SU-DHL-6 (cell line): ENCODE results near the gene NFIC.
"Not testable (repeated sequence)": the region's sequence is repeated elsewhere in the genome, so short reads cannot be mapped to it uniquely, and the experiment has no call there.

Experiments used
- H2AFZ ChIP-seq: fragments of 200-600 bp; sonication (generic); 2 replicates; pipeline ENCODE4 v1.6.1; 2014; ENCODE audit warnings: low read depth, mild to moderate bottlenecking, moderate library complexity, mixed read lengths, antibody characterized with exemption, low read length; ENCODE audit not compliant: severe bottlenecking
- H3F3A ChIP-seq: fragments of 200-600 bp; shearing (Covaris generic); 2 replicates; pipeline ENCODE4 v1.6.0; 2016; ENCODE audit warnings: antibody characterized with exemption, mild to moderate bottlenecking; ENCODE audit not compliant: insufficient read depth
- H3K27ac ChIP-seq: fragments of 200-600 bp; sonication (generic); 2 replicates; pipeline ENCODE4 v1.5.1; 2016; ENCODE audit warnings: low read depth, mild to moderate bottlenecking, low read length, moderate library complexity, mixed read lengths
- H3K27me3 ChIP-seq: fragments of 200-600 bp; sonication (generic), shearing (Covaris generic); 2 replicates; pipeline ENCODE4 v1.6.0; 2014; ENCODE audit warnings: mild to moderate bottlenecking, low read length
- H3K36me3 ChIP-seq: fragments of 200-600 bp; sonication (generic); 2 replicates; pipeline ENCODE4 v1.6.1; 2014; ENCODE audit warnings: mild to moderate bottlenecking, low read length, mixed read lengths
- H3K4me2 ChIP-seq: fragments of 300-600, 200-600 bp; shearing (Covaris generic), sonication (generic); 2 replicates; pipeline ENCODE4 v1.6.0; 2014; ENCODE audit warnings: low read length, low read depth, mild to moderate bottlenecking; ENCODE audit not compliant: poor library complexity, severe bottlenecking
- H3K4me3 ChIP-seq: fragments of 200-600 bp; sonication (generic); 2 replicates; pipeline ENCODE4 v1.5.1; 2014; ENCODE audit warnings: antibody characterized with exemption, low read length, mild to moderate bottlenecking, mixed read lengths; ENCODE audit not compliant: insufficient read depth, poor library complexity, severe bottlenecking
- H3K79me2 ChIP-seq: fragments of 200-600 bp; sonication (generic); 2 replicates; pipeline ENCODE4 v1.6.1; 2014; ENCODE audit warnings: mild to moderate bottlenecking, low read length, moderate library complexity; ENCODE audit not compliant: insufficient read depth
- H3K9ac ChIP-seq: fragments of 200-600 bp; sonication (generic); 2 replicates; pipeline ENCODE4 v1.7.0; 2014; ENCODE audit warnings: mild to moderate bottlenecking, low read length
- H3K9me2 ChIP-seq: fragments of 200-600 bp; sonication (generic); replicated peaks from 2 replicates; pipeline ENCODE4 v1.6.1; 2014; ENCODE audit warnings: low read length; ENCODE audit not compliant: insufficient read depth
- H3K9me3 ChIP-seq: fragments of 200-600 bp; sonication (generic); 2 replicates; pipeline ENCODE4 v1.6.1; 2014; ENCODE audit warnings: low read length, mixed read lengths; ENCODE audit not compliant: insufficient read depth
- H4K20me1 ChIP-seq: fragments of 200-600 bp; sonication (generic); 2 replicates; pipeline ENCODE4 v1.6.1; 2014; ENCODE audit warnings: low read depth, mild to moderate bottlenecking, antibody characterized with exemption, low read length, moderate library complexity, mixed read lengths
- EZH2phosphoT487 ChIP-seq: fragments of 200-600 bp; sonication (generic), shearing (Covaris generic); conservative IDR thresholded peaks from 2 replicates; pipeline ENCODE4 v1.6.1; 2018; ENCODE audit warnings: mild to moderate bottlenecking, antibody characterized with exemption, low read length, moderate library complexity, mixed read lengths
- TF ChIP-seq, protein P1 (sequence below): fragments of 200-600 bp; sonication (generic); IDR thresholded peaks from one replicate; pipeline ENCODE4 v1.5.1; 2017; ENCODE audit warnings: antibody characterized with exemption, mild to moderate bottlenecking, low read length, moderate library complexity; ENCODE audit not compliant: insufficient read depth, poor library complexity, severe bottlenecking

NFIC gene

DNA sequence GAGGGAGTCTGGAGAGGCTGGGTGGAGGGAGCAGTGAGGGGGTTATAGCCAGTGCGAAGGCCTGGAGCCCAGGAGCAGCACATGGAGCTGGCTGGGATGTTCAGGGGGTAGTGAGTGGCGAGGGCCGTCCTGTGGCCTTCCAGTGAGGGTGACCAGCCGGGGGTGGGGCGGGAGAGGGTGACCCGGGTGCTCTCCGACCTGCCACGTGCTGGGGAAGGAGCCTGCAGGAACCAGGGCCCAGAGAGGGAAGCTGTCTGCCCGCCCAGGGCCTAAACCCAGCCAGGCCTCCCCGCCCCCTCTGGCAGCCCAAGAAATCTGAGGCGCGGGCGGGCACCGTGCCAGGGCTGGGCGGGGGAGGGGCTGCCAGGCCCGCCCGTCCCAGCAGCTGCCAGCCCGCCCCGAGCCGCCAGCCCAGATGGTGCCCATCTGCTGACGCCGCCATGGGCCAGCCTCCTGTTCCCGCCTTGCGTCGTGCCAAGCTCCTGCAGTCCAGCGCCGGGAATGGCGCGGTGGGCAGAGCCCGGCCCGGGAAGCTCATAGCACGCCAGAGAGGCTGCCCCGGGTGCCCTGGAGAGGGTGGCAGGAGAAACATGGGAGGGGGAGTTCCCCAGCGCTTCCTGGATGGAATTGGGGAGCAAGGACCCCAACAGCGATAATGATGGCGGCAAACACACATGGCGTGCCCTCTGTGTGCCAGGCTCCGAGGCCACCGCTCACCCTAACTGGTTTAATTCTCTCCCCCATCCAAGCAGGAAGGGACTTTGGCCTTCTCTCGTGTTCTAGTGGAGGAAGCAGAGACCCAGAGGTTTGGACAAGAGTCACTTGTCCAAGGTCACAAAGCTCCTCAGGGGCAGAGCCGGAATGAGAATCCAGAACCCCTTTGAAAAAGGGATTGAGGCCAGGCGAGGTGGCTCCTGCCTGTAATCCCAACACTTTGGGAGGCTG lies 21.5 kb downstream of the NFIC start:
- no peak overlapping the region for H3K9ac ChIP-seq
- H4K20me1 ChIP-seq, result no peaks in the 10 kb centered on the region
- H3F3A ChIP-seq, result no peaks in the 10 kb centered on the region
- H3K9me2 ChIP-seq, result no peaks in the 10 kb centered on the region
- H3K27ac ChIP-seq, result no peak overlapping the region
- no peak overlapping the region for H3K4me3 ChIP-seq
- no peak overlapping the region for H3K4me2 ChIP-seq
- H2AFZ ChIP-seq, result no peak overlapping the region
- no peaks in the 10 kb centered on the region for H3K9me3 ChIP-seq
- no peaks in the 10 kb centered on the region for H3K36me3 ChIP-seq
- TF ChIP-seq EZH2phosphoT487, result no peak
- TF ChIP-seq, protein P1, sequence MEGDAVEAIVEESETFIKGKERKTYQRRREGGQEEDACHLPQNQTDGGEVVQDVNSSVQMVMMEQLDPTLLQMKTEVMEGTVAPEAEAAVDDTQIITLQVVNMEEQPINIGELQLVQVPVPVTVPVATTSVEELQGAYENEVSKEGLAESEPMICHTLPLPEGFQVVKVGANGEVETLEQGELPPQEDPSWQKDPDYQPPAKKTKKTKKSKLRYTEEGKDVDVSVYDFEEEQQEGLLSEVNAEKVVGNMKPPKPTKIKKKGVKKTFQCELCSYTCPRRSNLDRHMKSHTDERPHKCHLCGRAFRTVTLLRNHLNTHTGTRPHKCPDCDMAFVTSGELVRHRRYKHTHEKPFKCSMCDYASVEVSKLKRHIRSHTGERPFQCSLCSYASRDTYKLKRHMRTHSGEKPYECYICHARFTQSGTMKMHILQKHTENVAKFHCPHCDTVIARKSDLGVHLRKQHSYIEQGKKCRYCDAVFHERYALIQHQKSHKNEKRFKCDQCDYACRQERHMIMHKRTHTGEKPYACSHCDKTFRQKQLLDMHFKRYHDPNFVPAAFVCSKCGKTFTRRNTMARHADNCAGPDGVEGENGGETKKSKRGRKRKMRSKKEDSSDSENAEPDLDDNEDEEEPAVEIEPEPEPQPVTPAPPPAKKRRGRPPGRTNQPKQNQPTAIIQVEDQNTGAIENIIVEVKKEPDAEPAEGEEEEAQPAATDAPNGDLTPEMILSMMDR, result no peak
- H3K27me3 ChIP-seq, result no peaks in the 10 kb centered on the region
- no peaks in the 10 kb centered on the region for H3K79me2 ChIP-seq

DNA sequence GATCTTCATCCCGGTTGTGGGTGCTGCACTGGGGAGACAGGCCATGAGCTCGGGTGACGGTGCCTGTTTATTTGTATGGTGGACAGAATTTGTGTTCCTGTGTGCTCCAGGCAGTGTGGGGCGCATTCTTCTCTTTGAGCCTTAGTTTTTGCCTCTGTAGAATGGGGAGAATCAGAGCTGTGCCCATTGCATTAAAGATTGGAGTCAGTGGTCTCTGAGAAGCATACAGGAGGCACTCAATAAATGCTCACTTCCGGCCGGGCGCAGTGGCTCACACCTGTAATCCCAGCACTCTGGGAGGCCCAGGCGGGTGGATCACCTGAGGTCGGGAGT lies 23.0 kb downstream of the NFIC start:
- H3K79me2 ChIP-seq, result no peaks in the 10 kb centered on the region
- no peak overlapping the region for H3K4me3 ChIP-seq
- no peak overlapping the region for H3K4me2 ChIP-seq

DNA sequence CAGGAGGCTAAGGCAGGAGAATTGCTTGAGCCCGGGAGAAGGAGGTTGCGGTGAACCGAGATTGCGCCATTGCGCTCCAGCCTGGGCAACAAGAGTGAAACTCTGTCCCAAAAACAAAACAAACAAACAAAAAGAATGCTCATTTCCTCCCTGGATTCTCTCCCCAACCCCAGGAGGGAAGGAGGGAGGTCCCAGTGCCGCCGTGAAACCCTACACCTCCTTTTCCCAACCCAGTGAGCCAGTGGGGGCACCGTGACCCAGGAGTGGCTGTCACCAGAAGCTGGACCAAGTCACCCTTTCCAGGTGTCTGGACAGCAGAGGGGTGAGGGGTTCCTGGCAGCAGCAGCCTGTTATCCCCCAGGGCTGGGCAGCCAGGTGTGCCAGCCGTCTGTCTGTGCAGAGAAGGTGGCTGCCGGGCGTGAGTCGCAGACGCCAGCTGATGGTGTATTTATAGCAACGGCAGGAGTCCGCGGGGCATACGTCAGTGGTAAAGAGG lies 23.5 kb downstream of the NFIC start:
- TF ChIP-seq, protein P1, result no peak
- no peak for TF ChIP-seq EZH2phosphoT487
- no peaks in the 10 kb centered on the region for H3K9me3 ChIP-seq
- no peak overlapping the region for H3K4me2 ChIP-seq
- no peaks in the 10 kb centered on the region for H3K9me2 ChIP-seq
- no peak overlapping the region for H3K27ac ChIP-seq
- no peak overlapping the region for H3K4me3 ChIP-seq
- no peaks in the 10 kb centered on the region for H3K36me3 ChIP-seq
- H3K27me3 ChIP-seq, result no peaks in the 10 kb centered on the region
- H3K79me2 ChIP-seq, result no peaks in the 10 kb centered on the region
- H3F3A ChIP-seq, result no peaks in the 10 kb centered on the region
- no peak overlapping the region for H2AFZ ChIP-seq
- no peaks in the 10 kb centered on the region for H4K20me1 ChIP-seq
- H3K9ac ChIP-seq, result no peak overlapping the region

More for the DNA sequence above, 23.0 kb downstream of the NFIC start:
- no peaks in the 10 kb centered on the region for H3K36me3 ChIP-seq
- no peaks in the 10 kb centered on the region for H3K27me3 ChIP-seq
- H3K9me2 ChIP-seq, result no peaks in the 10 kb centered on the region
- no peak overlapping the region for H3K27ac ChIP-seq
- no peak overlapping the region for H3K9ac ChIP-seq
- H3K9me3 ChIP-seq, result no peaks in the 10 kb centered on the region
- no peaks in the 10 kb centered on the region for H4K20me1 ChIP-seq
- no peak overlapping the region for H2AFZ ChIP-seq
- no peak for TF ChIP-seq EZH2phosphoT487
- TF ChIP-seq, protein P1, result no peak
- no peaks in the 10 kb centered on the region for H3F3A ChIP-seq

DNA sequence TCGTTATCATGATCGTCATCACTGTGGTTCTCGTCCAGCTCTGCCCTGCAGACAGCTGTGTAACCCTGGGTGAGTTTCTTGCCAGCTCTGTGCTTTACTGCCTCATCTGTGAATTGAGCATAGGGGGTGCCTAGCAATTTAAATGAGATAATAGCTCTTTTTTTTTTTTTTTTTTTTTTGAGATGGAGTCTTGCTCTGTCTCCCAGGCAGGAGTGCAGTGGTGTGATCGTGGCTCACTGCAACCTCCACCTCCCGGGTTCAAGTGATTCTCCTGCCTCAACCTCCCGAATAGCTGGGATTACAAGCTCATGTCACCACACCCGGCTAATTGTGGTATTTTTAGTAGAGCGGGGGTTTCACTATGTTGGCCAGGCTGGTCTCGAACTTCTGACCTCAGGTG lies 25.5 kb downstream of the NFIC start:
- not testable (repeated sequence) for H3K27me3 ChIP-seq, H4K20me1 ChIP-seq, H3K27ac ChIP-seq, H3K36me3 ChIP-seq, H3F3A ChIP-seq, H3K9me3 ChIP-seq, H3K9me2 ChIP-seq, H3K9ac ChIP-seq, H2AFZ ChIP-seq, H3K4me2 ChIP-seq, H3K4me3 ChIP-seq, H3K79me2 ChIP-seq
